NAMALWA (cell line): ENCODE results near the gene TBCE.

Experiments used
- DNase-seq: peaks from one replicate; pipeline ENCODE4 v3.0.0-alpha.2; 2015; ENCODE audit warnings: low spot score

The TBCE gene, protein sequence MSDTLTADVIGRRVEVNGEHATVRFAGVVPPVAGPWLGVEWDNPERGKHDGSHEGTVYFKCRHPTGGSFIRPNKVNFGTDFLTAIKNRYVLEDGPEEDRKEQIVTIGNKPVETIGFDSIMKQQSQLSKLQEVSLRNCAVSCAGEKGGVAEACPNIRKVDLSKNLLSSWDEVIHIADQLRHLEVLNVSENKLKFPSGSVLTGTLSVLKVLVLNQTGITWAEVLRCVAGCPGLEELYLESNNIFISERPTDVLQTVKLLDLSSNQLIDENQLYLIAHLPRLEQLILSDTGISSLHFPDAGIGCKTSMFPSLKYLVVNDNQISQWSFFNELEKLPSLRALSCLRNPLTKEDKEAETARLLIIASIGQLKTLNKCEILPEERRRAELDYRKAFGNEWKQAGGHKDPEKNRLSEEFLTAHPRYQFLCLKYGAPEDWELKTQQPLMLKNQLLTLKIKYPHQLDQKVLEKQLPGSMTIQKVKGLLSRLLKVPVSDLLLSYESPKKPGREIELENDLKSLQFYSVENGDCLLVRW

DNA sequence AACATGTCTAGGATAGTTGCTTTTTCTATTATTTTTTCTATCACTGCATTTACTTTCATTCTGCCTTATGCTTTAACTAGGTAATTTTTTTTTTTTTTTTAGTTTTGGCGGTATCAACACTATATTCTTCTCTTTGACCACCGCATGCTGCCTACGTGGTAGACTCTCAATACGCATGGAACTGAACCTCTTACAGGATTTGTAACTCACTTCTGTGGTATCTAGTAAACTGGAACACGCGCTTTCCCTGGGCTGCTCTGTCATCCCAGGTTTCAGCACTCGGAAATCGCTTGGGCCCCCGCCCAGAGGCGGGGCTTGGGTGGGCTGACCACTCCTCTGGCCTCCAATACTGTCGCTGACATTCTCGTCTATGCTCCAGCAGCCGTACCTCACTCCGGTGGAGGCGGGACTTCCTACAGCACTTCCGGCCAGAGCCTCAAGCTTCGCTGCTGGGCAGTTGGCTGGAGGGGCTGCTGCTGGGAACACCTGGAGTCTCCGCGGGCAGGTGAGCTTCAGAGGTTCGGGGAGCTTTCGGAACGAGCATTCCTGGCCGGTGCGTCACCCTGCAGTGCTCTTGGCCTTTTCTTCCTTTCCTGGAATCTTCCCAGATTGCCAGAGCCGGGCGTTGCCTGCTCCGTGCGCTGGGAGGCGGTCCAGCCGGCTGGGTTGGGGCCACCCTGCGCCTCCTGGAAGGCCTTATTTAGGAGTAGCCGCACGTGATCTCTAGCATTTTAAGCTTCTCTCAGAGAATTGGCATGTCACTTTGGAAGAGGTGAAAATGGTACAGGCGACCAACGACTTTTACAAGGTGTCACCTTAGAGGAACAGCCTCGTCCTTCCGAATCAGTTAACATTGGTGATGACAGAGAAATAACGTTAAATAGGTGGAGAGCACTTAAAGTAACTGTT, at the start of gene TBCE:
TBCE (plus strand) TSS at position 428 of the 909 bp plus-strand sequence. CDS start 12,623 bp downstream, outside the sequence.
- peak; percentile 94 for DNase-seq

DNA sequence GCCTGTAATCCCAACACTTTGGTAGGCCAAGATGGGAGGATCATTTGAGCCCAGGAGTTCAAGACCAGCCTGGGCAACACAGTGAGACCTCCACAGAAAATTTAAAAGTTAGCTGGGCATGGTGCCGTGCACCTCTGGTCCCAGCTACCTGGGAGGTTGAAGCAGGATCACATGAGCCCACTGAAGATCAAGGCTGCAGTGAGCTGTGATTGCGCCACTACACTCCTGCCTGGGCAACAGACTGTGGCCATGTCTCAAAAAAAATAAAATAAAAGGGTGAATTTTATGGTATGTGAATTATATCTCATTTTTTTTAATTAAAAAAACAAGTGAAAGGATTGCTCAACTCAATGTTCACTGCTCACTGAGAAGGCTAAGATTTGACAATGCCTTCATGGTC, 48.0 kb upstream of the TBCE start:
- no peak for DNase-seq

DNA sequence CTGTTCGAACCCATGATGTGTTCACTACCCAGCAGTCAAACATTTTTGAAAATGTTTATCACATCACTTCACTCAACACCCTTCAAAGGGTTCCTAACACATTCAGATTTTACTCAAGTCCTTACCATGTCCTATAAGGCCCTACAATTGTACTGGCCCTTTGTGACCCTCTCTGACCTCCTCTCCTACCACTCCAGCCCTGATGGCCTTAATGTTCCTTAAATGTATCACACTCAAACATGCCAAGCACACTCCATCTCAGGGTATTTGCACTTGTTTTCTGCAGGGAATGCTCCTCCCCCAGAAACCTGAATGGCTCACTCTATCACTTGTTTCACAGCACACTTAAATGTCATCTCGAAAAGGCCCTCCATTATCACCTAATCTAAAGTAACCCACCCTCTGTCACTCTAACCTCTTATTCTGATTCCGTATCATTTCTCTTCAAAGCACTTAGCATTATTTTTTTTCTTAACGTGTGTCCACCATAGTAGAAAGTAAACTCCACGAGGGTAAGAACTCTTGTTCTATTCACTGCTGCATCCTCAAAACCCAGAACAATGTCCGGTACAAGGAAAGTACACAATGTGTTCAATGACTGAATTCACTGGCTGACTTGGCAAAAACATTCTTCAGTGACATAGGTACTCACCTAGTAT, 46.6 kb upstream of the TBCE start:
- DNase-seq = no peak

DNA sequence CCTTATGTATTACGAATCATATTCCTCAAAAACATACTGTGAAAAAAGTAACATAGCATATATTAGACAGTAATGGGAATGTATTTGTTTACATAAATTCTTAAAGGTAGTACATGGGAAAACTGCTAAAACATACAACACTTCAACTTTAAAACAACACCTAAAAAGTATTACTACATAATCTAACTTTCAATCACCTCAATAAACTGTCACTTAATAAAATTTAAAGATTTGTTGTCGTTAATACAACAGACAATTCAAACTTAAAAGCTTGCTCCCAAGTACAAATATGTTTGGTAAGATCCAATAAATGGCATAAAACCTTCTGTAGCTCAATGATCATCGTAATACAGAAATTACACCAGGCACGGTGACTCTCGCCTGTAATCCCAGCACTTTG, 42.9 kb upstream of the TBCE start:
- DNase-seq = no peak

DNA sequence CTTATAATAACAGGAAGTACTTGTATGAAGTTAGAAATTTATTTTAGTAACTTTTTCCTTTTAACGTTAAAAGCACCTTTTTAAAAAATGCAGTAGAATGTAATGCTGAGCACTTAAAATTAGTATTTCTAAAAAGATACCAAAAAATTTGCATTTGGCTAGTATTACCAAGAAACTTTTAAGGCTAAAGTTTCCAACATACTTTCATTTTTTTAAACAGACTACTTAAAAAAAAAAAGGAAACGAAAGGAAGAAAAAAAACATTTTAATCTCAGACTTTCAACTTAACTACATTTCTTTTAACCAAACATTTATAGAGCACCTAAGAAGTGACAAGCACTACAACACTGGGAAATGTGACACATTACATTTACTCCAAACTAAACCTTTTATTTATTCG, 42.1 kb upstream of the TBCE start:
- DNase-seq = peak; percentile 22

DNA sequence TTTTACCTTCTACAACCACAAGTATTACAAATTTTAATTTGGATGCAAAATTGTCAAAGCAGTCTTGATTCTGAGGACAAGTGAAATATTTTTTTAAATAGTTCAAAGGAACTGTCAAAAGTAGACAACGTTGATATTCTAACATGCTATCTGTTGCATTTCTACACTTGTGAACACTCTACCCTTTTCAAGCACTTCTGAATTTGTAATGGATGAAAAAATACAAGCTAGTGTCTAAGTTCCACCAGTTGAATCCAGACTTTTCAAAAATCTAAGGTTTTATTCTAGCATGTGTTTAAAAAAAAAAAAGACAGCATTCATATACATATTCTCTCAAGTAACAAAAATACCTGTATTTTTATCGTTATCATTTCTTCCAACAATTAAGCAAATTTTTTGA, 41.4 kb upstream of the TBCE start:
- no peak for DNase-seq

DNA sequence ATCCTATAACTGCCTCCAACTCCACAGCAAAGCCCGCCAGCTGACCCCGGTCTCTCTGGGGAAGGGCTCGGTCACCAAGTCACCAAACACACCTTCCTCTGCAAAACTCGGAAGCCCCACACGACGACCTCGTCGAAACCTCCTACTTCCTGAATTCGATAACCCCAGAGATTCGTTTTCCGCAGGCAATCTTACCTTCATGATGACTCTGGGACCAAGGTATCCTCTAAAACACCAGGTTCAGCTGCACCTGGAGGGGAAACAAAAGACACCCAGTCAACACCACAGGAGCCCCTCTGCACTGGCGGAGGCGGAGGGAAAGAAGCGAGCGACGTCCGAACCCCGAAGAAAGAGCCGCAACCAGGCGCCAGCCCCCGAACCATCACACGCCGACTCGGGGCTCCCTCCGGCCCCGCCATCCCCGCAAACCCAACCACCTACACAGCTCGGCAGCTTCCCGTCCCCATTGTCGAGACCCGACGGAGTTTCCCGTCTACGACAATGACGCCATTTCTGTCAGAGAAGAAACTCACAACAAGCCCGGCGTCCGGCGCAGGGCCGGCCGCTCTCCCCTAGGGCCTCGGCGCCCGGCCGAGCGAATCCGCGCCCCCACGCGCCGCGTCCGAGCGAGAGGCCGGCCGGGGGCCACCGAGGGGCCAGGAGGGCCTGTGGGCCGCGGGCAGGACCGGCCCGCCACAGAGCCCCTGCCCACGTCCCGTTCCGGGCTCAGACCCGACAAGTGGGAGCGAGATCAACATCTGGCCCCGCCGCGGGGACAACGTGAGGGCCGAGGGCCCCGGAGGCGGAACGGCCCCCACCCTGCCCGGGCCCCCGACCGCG, 40.3 kb upstream of the TBCE start:
- peak; percentile 85 for DNase-seq

DNA sequence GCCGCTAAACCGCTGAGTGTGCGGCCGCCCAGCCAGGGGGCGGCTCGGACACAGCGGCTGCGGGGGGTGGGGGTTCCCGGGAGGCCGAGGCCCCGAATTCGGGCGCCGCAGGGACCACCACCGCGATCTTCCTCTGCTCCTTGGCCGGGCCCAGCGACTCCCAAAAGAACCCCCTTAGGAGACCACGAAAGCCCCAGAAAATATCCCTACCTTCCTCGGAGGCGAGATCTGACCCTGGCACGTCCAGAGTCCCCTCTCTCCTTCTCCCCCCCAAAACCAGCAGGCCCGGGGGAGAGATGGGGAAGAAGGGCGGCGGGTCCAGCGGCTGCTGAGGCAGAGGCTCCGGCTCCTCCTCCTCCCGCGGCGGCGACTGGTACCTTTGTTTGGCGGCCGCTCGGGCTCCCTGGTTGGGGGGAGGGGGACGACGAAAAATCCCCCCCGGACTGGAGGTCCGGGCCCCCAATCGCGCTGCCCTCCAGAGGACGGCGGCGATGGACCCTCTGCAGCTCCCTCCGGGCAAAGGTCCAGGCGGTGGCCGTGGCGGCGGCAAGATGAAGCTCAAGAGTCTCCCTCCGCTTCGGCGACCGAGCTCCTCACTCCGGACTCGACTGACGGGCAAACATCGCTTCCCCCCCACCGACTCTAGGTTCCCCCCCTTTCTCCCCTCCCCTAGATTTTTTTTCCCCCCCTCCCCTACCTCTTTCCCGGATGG, 39.5 kb upstream of the TBCE start, which contains the start of gene ARID4B:
ARID4B (minus strand) TSS at position 621 of the 712 bp plus-strand sequence. CDS start 1,260 bp downstream, outside the sequence.
- DNase-seq = no peak

DNA sequence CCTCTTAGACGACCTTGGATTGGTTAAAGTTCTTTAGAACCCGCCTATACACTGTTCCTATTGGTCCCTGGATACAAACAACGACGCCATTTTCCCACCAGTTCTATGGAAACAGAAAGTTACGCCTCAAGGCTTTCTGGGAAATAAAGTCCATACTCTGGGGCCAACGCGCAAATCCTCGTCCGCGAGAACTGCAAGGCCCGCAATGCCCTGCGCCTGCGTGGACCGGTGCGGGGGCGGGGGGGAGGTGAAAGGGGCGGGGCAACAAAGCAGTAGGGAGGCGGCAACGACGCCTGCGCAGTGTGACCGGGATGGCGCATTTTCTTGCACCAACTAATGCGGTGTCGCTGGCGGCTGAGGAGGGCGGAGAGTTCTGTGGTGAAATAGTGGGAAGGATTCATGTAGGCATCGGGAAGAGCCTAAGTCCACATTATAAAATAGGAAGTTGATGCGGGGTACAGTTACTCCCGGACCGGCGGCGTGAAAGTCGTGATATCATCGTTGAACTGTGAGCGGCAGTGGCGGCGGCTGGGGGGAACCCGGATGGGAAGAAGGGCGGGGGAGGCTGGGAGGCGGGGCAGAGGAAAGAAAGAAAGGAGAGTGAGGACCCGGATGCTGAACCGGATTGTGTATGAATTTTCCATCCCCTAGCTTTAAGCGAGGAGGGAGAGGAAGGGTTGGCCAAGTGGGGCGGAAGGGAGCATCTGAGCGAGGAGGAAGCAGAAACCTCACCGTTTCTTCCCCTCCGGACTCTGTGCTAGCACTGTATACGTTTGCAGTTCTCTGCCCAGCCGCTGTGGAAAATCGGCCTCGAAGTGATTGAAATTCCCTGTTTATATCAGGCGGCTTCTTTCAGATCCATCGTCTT, 38.7 kb upstream of the TBCE start, which contains the start of gene GGPS1:
GGPS1 (plus strand) TSS at position 300 of the 868 bp plus-strand sequence. CDS start 6,695 bp downstream, outside the sequence.
- peak; percentile 100 for DNase-seq

DNA sequence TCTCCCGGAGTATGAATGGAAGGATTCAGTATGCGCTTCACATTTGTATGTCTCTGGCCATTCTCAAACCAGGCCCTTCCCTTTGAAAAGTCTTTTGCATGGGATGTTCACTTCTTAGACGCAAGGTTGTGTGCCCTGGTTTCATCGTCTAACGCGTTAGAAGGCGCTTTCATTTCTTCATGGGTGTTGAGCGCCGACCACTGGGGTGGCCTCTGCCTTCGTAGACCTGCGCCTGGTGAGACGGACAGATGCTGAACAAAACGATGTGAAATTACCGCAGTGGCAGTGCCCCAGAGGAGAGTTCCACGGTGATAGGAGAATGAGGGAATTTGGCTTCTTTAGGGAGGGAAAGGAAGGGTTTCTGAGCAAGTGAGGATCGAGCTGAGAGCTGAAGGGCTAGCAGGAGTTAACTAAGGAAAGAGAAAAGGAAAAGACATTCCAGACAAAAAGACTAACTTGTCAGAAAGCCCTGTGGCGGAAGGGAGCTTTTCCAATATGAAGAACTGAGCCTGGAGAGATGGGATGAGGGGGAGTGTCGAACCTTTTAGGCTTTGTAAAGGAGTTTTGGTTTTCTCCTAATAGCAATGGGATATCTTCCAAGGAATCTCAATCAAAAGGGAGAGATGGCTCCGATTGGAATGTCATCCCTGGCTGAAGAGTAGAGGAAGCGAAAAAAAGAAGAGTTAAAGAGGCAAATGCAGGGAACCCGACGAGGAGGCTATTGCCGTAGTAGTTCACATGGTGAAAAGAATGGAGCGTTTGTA, 37.9 kb upstream of the TBCE start:
- peak; percentile 88 for DNase-seq

DNA sequence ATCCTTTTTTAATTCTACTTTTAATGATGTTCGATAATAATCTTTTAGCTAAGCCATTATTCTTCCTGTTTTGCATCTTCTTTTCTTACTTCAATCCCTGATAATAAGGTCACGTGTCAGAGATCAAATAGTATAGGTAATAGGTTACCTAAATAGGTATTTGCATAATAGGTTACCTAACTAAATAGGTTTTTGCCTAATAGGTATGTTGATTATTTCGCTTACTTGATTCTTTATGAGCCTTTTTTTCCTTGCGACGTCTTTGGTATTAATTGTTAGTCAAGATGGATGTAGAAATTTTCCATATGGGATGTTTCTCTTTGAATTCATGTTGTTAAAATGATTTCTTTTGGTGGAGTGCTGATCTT, 36.3 kb upstream of the TBCE start:
- no peak for DNase-seq

DNA sequence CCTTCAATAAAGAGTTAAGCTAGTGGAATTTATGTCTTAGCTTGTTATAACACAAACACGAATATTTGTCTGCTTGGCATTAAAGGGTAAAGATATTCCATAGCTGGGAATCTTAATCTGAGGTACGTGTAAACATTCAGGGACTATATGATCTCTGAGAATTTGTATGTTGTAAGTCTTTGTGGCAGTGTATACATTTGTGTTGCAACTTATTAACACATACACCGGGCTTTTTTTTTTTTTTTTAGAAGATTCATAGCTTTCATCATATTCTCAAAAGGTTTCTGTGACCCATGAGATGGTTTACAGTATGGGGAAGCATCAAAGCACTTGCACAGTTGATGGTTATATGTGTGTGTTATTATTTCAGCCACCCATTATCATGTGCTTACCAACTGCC, 35.8 kb upstream of the TBCE start:
- DNase-seq = no peak

DNA sequence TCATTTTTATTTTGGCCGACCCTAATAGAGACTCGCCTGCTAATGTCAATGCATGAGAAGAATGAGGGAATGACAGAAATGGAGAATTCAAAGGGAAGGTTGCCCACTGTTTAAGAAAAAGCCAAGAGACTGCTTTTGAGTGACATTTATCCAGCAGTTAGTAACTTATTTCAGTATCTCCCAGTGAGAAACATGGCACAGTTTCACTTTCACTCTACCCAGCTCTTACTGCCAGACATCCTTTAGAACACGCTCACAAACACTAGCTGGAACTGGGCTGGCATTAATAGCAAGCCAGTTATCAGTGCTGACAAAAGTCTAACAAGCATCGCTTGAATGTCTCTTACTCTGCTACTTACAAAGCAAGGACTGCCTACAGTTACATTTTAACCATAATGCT, 30.3 kb upstream of the TBCE start:
- peak; percentile 32 for DNase-seq

DNA sequence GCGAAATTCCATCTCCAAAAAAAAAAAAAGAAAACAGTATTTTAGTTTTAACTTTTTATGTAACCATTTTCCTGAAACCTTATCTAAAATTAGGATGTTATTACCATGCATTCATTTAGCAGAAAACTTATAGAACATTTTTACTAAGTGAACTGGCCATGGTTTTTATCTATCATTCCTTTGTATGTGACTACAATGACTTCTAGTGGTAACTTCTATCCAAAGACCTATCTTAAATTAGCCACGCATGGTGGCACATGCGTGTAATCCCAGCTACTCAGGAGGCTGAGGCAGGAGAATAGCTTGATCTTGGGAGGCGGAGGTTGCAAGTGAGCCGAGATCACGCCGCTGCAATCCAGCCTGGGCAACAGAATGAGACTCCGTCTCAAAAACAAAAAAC, 27.5 kb upstream of the TBCE start:
- DNase-seq = no peak

DNA sequence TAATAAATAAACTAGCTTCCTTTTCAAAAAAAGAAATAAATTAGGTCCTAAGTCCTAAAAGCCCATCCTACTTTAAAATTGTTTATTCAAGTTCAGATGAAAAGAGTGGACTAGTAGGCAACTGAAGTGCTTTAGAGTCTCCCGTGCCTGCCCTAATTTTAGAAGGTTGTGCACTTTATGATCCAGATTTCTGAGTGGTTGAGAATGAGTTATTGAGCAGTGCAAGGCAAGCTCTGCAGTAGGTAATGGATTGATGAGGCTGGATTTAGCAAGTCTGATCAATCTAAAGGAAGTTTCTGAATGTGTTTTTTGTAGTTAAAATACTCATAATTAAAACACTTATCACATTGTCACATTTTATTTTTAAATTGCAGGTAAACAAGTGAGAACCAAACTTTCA, 25.9 kb upstream of the TBCE start:
- no peak for DNase-seq

DNA sequence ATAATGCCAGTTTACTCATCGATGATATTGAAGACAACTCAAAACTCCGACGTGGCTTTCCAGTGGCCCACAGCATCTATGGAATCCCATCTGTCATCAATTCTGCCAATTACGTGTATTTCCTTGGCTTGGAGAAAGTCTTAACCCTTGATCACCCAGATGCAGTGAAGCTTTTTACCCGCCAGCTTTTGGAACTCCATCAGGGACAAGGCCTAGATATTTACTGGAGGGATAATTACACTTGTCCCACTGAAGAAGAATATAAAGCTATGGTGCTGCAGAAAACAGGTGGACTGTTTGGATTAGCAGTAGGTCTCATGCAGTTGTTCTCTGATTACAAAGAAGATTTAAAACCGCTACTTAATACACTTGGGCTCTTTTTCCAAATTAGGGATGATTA, 25.2 kb upstream of the TBCE start:
- DNase-seq = no peak

DNA sequence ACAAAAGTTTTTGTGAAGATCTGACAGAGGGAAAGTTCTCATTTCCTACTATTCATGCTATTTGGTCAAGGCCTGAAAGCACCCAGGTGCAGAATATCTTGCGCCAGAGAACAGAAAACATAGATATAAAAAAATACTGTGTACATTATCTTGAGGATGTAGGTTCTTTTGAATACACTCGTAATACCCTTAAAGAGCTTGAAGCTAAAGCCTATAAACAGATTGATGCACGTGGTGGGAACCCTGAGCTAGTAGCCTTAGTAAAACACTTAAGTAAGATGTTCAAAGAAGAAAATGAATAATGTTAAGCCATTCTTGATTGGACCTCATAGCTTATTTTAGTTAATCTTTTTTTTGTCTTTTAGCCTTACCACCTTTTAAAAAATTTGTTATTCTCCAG, 24.8 kb upstream of the TBCE start:
- DNase-seq = no peak

DNA sequence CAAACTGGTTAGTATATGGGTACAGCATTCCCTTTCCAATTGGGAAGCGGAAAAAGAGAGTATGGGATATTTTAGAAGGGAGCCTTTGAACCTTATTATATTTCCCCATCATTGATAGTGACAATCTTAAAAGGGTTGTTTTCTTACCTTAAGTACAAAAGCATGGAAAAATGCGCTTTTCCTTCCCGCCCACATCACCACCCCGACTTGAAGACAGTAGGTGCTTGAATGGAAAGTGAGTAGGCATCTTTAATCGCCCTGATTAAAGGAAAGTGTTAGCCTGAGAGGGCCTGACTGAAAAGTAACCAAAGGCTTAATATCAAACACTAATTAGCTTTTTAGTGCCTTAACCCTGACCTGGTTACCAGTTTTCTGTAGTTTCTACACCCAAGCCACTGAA, 23.5 kb upstream of the TBCE start:
- DNase-seq = no peak

DNA sequence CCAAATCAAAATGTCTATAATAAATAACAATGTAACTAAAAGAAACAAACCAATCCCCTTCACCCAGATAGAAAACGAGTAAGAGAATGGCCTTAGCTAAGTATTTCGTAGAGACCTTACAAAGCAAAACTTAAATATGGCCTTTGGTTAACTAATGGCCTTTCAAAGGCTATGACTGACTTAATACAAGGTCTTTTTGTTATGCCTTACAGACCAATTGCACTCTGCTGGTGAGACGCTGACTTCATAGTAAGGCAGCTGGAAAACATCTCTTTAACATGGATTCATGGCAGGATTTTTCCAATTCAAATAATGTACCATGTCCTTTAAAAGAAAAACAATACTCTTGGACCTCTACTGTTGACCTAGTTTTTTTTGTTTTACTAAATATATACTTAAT, 15.8 kb upstream of the TBCE start:
- DNase-seq = no peak
